ACC112 (cell line): ENCODE results near the gene KISS1R.

Experiments used
- H2AFZ ChIP-seq: fragments of 200-600 bp; sonication (generic); one replicate; pipeline ENCODE4 v1.6.0; 2017; ENCODE audit warnings: antibody characterized with exemption, low read length; ENCODE audit not compliant: unreplicated experiment
- H3K27ac ChIP-seq: fragments of 200-600 bp; sonication (generic); 2 replicates; pipeline ENCODE4 v1.5.1; 2014; ENCODE audit warnings: low read depth, mild to moderate bottlenecking, antibody characterized with exemption, low read length, moderate library complexity
- H3K27me3 ChIP-seq: fragments of 200-600 bp; sonication (generic); 2 replicates; pipeline ENCODE4 v1.6.1; 2014; ENCODE audit warnings: mild to moderate bottlenecking, antibody characterized with exemption, low read length, moderate library complexity, mixed read lengths; ENCODE audit not compliant: insufficient read depth
- H3K36me3 ChIP-seq: fragments of 200-600 bp; sonication (generic); 2 replicates; pipeline ENCODE4 v1.6.1; 2016; ENCODE audit warnings: mild to moderate bottlenecking, antibody characterized with exemption, low read length, moderate library complexity, mixed read lengths; ENCODE audit not compliant: insufficient read depth
- H3K4me1 ChIP-seq: fragments of 200-600 bp; sonication (generic); one replicate; pipeline ENCODE4 v1.6.1; 2016; ENCODE audit warnings: low read length, mixed read lengths; ENCODE audit not compliant: insufficient read depth, unreplicated experiment, control insufficient read depth
- H3K4me3 ChIP-seq: fragments of 200-600 bp; sonication (generic); 2 replicates; pipeline ENCODE4 v1.5.1; 2014; ENCODE audit warnings: mild to moderate bottlenecking, low read depth, low read length
- H3K79me2 ChIP-seq: fragments of 200-600 bp; sonication (generic); one replicate; pipeline ENCODE4 v1.6.0; 2016; ENCODE audit warnings: low read length; ENCODE audit not compliant: control insufficient read depth, unreplicated experiment, insufficient read depth

KISS1R gene

GRCh38 chr19:913080-913748 lies 3.9 kb upstream of the KISS1R start, which contains the start of gene R3HDM4:
R3HDM4 (minus strand) TSS chr19:913219; CDS start chr19:913157, 62 bp downstream.
- H3K27ac ChIP-seq: peak within 1 kb of the TSS; percentile 13

GRCh38 chr19:916645-917322 lies 349 bp upstream of the KISS1R start:
- Histone ChIP-seq H3K36me3 (no peaks in the 10 kb centered on the region), H3K27ac (no peak overlapping the region), H3K4me3 (no peak overlapping the region), H3K79me2 (no peaks in the 10 kb centered on the region), H3K4me1 (peaks cover 5% of the 10 kb centered on the region), H3K27me3 (peaks cover 35% of the 10 kb centered on the region), H2AFZ (no peak overlapping the region)

More at GRCh38 chr19:913080-913748, 3.9 kb upstream of the KISS1R start, which contains the start of gene R3HDM4:
- Histone ChIP-seq H3K4me1 (peaks cover 5% of the 10 kb centered on the region), H3K36me3 (no peaks in the 10 kb centered on the region), H3K4me3 (peak within 1 kb of the TSS; percentile 89), H3K27me3 (peaks cover 14% of the 10 kb centered on the region), H3K79me2 (peaks cover 5% of the 10 kb centered on the region), H2AFZ (peak within 1 kb of the TSS; percentile 22)

GRCh38 chr19:918152-918437 lies 962 bp downstream of the KISS1R start:
- Histone ChIP-seq H3K27ac (no peak overlapping the region), H3K4me3 (0 out of 2 replicates have a peak overlapping the region, but pooled peaks have one; percentile 45), H3K79me2 (no peaks in the 10 kb centered on the region), H3K36me3 (no peaks in the 10 kb centered on the region), H3K4me1 (peaks cover 5% of the 10 kb centered on the region), H2AFZ (no peak overlapping the region), H3K27me3 (peaks cover 35% of the 10 kb centered on the region)

- Histone ChIP-seq H3K27ac (no peak overlapping the region), H3K79me2 (no peaks in the 10 kb centered on the region), H3K27me3 (peaks cover 35% of the 10 kb centered on the region), H2AFZ (no peak overlapping the region), H3K4me3 (no peak overlapping the region), H3K4me1 (peaks cover 5% of the 10 kb centered on the region), H3K36me3 (no peaks in the 10 kb centered on the region)
Measured at GRCh38 chr19:918481-919198, 1.5 kb downstream of the KISS1R start.

GRCh38 chr19:919199-920050 lies 2.3 kb downstream of the KISS1R start:
- H3K27me3 ChIP-seq: peaks cover 35% of the 10 kb centered on the region
- H3K4me3 ChIP-seq: no peak overlapping the region
- H3K79me2 ChIP-seq: no peaks in the 10 kb centered on the region
- no peaks in the 10 kb centered on the region for H3K36me3 ChIP-seq
- H2AFZ ChIP-seq: no peak overlapping the region
- H3K27ac ChIP-seq: no peak overlapping the region
- H3K4me1 ChIP-seq: peaks cover 5% of the 10 kb centered on the region

GRCh38 chr19:920051-920864 lies 3.1 kb downstream of the KISS1R start:
- Histone ChIP-seq H3K27ac (no peak overlapping the region), H3K79me2 (no peaks in the 10 kb centered on the region), H2AFZ (no peak overlapping the region), H3K4me1 (peaks cover 5% of the 10 kb centered on the region), H3K36me3 (no peaks in the 10 kb centered on the region), H3K4me3 (peak overlapping the region; percentile 37), H3K27me3 (peaks cover 35% of the 10 kb centered on the region)

- Histone ChIP-seq H2AFZ (peak overlapping the region; percentile 25), H3K36me3 (no peaks in the 10 kb centered on the region), H3K79me2 (peaks cover 10% of the 10 kb centered on the region), H3K4me1 (no peaks in the 10 kb centered on the region), H3K4me3 (peak overlapping the region; percentile 81), H3K27me3 (peaks cover 10% of the 10 kb centered on the region; the same call in 1 of the 2 replicates), H3K27ac (no peak overlapping the region)
Measured at GRCh38 chr19:924553-925086, 7.5 kb downstream of the KISS1R start.

GRCh38 chr19:925087-925525 lies 8.0 kb downstream of the KISS1R start:
- H3K27me3 ChIP-seq: peaks cover 5% of the 10 kb centered on the region; the same call in 1 of the 2 replicates
- H3K27ac ChIP-seq: peak overlapping the region; percentile 67
- peak overlapping the region; percentile 85 for H2AFZ ChIP-seq
- no peaks in the 10 kb centered on the region for H3K4me1 ChIP-seq
- no peaks in the 10 kb centered on the region for H3K36me3 ChIP-seq
- H3K79me2 ChIP-seq: peaks cover 10% of the 10 kb centered on the region
- H3K4me3 ChIP-seq: peak overlapping the region; percentile 81

- no peaks in the 10 kb centered on the region for H3K36me3 ChIP-seq
- H3K27ac ChIP-seq: peak within 1 kb of the TSS; percentile 67
- peak within 1 kb of the TSS; percentile 81 for H3K4me3 ChIP-seq
- H3K79me2 ChIP-seq: peaks cover 10% of the 10 kb centered on the region
- H3K4me1 ChIP-seq: no peaks in the 10 kb centered on the region
- H2AFZ ChIP-seq: peak within 1 kb of the TSS; percentile 85
- H3K27me3 ChIP-seq: peaks cover 2% of the 10 kb centered on the region; the same call in 1 of the 2 replicates
Measured at GRCh38 chr19:925526-926322, 8.6 kb downstream of the KISS1R start, which contains the start of gene ARID3A. ARID3A (plus strand) TSS chr19:926035; CDS start chr19:929529, 3,494 bp downstream.
